ENCODE data around the gene LCN10.
"Not testable (repeated sequence)": the region's sequence is repeated elsewhere in the genome, so short reads cannot be mapped to it uniquely, and the experiment has no call there.

Gene LCN10

DNA sequence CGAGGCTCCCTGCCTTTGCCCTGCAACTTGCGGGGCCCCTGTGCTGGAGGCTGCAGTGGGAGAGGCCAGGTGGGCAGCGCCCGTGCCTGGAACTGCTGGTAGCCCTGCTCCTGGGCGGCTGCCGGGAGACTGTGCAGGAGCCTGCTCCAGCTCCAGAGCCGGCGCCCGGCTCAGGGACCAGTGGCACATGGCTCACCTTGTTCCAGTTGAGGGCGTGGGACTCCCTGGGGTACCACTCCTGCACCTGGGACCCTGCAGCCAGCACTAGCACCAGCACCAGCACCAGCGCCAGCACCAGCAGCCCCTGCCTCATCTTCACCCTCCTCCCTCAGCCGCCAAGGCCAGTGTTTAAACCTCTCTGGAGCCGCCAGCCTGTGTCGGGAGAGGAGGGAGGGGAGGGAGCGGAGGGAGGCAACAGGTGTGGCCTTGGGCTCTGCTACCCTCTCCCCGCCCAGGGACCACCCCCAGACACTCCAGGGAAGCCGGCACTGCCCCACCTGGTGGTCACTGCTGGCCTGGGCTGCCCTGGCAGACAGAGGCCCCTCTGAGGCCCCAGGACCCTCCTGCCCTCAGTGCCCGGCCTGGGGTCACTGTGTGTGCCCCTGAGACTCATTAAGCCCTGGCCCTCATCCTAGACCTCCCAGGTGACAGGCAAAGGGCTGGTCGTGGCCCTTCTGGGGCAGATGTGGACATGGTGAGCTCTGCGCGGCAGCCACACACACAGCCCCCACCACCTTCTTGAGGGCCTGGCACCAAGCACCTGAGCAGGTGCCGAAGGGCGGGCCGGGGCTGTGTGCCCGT is at the start of gene LCN10:
Gene LCN10, minus strand, starts transcription at position 350 of the 801 bp plus-strand sequence. Its CDS starts 37 bp downstream, at position 313.
- ATAC-seq (peak; percentile 1), DNase-seq (no peak)

DNA sequence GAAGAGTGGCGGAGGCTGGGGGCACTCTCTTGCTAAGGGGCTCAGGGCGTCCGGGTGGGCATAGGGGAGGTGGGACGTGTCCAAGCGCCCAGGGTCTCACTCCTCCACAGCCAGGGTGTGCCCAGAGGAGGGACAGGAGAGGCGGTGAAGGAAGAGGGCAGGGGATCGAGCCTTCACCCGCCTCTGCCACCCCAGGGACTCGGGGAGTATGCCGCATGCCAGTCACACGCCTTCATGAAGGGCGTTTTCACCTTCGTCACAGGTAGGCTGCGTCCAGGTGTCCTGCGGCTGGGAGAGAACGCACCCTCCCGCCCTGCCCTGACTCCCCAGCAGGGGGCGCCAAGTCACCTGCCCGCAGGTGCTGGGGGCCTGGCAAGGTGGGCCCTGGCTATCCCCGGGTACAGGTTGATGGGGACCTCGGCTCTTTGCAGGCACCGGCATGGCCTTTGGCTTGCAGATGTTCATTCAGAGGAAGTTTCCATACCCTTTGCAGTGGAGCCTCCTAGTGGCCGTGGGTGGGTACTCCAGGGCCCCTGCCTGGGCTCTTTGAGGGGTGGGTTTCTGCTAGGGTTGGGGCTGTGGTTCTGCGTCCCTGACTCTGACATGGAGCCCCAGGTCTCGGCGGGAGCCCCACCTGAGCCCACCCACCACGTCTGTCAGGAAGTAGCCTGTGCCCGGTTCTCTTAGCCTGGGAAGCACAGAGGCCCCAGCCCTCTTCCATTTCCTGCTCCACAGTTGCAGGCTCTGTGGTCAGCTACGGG is 49.0 kb upstream of the LCN10 start:
- peak; percentile 73 for DNase-seq
- ATAC-seq: peak; percentile 0

DNA sequence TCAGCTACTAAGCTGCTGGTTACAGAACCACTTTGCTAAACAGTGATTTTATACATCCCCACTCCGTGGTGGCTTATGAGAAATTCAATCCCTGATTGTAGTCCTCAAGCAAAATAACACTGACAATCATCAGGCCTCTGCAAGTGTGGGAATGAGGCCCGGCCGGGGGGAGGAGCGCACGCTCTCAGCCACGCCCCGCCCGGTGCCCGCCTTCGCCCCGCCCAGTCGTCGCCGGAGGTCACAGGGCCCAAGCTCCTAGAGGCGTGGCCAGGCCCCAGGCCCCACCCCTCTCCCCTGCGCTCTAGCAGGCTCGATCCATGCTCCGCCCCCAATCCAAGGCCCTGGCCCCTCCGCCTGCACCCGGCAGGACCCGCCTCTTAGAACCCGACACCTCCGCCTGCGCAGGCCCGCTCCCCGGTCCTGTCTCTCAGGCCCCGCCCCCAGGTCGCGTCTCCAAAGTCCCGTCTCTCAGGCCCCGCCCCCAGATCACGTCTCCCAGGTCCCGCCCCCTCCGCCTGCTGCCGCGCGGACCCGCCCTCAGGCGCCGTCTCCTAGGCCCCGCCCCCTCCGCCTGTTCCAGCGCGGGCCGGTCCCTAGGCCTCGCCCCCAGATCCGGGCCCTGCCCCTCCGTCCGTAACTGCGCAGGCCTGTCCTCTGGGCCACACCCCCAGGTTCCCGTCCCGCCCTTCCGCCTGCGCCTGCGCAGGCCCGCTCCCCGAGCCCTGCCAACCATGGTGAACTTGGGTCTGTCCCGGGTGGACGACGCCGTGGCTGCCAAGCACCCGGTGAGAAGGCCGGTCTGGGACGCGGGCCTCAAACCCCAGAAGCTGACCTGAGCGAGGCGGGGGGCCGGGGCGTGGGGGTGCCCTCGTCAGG is 48.1 kb upstream of the LCN10 start, which contains the start of gene TMEM141:
Gene TMEM141, plus strand, starts transcription at position 705 of the 876 bp plus-strand sequence. Its CDS starts 27 bp downstream, at position 732.
- DNase-seq: peak; percentile 100
- ATAC-seq: peak; percentile 95

DNA sequence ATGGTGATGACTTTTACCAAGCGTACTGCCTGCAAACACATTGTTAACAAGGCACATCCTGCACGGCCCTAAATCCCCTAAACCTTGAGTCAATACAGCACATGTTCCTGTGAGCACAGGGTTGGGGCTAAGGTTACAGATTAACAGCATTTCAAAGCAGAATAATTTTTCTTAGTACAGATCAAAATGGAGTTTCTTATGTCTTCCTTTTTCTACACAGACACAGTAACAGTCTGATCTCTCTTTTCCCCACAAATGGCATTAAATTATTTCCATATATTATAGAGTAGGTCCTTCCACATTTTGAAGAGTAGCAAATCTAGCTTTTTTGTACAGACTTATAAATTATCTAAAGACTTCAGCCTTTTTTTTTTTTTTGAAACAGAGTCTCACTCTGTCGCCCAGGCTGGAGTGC is 46.8 kb upstream of the LCN10 start:
- no peak for DNase-seq
- no peak for ATAC-seq

DNA sequence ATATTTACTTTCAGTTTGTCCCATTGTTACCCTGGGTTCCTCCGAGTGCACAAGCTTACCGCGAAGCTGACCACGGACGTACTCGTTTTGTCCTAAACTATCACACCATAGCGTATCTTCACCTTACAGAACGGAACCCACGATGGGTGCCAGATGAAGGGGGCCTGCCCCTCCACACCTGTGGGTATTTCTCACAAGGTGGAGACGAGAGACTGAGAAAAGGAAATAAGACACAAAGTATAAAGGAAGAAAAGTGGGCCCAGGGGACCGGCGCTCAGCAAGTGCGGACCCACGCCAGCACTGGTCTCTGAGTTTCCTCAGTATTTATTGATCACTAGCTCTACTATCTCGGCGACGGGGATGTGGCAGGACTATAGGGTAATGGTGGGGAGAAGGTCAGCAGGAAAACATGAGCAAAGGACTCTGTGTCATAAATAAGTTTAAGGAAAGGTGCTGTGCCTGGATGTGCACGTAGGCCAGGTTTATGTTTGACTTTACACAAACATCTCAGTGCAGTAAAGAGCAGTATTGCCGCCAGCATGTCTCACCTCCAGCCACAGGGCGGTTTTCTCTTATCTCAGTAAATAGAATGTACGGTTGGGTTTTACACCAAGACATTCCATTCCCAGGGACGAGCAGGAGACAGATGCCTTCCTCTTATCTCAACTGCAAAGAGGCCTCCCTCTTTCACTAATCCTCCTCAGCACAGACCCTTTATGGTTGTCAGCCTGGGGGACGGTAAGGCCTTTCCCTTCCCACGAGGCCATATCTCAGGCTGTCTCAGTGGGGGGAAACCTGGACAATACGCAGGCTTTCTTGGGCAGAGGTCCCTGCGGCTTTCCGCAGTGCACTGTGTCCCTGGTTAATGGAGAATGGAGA is 46.1 kb upstream of the LCN10 start:
- not testable (repeated sequence) for DNase-seq, ATAC-seq

DNA sequence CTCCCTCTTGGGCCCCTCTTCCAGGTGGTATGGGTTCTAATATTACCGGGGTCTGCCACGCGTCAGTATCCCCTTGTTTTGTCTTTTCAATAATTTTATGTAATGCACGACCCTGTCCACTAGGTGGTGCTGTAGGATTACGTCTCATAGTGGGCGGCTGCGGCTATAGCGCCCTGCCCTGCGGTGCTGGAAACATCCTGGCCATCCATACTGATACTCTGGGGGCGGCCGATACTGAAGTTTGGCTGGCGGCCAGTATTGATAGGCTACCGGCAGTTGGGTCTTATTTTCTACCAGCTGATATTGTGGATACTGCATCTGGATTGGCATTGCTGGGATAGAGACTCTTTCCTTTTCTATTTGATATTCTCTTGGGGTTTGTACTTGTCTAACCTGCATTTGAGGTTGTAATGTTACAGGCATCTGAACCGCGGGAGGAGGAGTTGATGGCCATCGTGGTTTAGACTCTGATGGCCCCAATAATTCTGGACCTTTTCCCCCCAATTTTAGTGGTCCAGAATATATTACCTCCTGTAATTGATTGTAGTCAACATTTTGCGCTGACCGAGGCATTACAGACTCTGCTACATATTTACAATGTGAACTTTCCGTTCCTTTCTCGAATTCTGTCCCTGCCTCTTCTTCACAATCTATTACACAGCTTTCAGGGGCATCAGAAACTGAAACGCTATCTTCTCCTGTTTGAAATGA is 45.1 kb upstream of the LCN10 start:
- peak; percentile 79 for DNase-seq
- ATAC-seq: no peak

DNA sequence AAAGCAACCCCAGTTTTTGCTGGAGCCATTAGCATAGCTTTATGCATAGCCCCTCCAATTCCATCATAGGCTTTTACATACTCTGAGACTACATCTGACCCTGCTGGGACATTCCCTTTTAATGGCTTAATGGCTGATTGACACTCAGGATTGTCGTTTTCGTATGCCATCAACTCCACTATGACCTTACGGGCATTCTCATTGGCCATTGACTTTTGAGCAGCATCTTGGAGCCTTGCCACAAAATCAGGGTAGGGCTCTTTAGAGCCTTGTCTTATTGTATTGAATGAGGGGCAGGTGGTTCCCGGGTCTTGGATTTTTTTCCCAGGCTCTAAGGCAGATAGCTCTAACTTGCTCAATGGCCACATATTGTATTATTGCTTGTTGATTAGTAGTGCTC is 44.2 kb upstream of the LCN10 start:
- DNase-seq, ATAC-seq: not testable (repeated sequence)

DNA sequence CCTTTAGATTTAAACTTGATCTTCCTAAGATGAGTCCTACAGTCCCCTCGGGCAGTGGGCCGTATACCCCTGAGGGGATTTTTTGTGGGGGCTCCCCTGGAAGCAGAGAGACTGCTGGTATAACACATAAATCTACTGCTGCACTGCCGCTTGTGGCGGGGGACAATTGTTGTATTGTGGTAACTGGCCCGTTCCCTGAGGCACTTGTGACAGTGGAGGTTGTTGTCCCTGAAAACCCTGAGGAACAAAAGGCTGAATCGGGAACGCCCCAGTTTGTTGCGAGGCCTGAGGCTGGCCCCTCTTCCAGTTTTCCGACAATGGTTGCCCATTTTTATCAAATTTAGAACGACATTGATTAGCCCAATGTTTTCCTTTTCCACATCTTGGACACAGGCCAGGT is 43.7 kb upstream of the LCN10 start:
- DNase-seq: no peak
- ATAC-seq: no peak

DNA sequence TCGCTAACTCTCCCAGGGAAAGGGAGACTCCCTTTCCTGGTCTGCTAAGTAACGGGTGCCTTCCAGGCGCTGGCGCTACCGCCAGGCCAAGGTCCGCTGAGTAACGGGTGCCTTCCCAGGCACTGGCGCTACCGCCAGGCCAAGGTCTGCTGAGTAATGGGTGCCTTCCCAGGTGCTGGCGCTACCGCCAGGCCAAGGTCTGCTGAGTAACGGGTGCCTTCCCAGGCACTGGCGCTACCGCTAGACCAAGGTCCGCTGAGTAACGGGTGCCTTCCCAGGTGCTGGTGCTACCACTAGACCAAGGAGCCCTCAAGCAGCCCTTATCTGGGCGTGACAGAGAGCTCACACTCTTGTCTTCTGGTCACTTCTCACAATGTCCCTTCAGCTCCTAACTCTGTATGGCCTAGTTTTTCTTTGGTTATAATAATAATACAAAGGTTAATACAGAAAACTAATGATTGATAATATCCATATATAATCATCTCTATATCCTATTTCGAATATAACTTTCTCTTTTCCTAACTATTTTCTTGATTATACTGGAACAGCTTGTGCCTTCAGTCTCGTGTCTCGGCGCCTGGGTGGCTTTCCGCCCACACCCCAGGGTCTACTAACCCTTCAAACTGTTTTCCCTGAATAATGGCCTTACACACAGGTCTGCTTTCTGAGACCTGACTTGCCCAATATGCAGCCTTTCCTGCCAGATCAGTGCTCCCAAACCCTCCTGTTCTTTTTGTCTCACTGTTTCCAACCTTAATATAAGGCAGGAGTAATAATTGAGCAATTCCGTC is 43.0 kb upstream of the LCN10 start:
- not testable (repeated sequence) for DNase-seq, ATAC-seq

DNA sequence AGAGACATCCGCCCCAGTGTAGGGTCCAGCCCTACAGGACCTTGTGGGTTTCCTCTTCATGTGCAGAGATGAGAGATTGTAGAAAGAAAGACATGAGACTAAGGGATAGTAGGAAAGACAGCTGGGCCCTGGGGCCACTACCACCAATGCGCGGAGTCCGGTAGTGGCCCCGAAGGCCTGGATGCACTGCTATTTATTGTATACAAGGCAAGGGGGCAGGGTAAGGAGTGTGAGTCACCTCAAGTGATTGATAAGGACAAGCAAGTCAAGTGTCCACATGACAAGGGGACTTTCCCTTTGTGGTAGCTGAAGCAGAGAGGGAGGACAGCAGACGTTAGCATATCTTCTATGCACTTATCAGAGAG is 42.2 kb upstream of the LCN10 start:
- DNase-seq (no peak), ATAC-seq (peak; percentile 23)

DNA sequence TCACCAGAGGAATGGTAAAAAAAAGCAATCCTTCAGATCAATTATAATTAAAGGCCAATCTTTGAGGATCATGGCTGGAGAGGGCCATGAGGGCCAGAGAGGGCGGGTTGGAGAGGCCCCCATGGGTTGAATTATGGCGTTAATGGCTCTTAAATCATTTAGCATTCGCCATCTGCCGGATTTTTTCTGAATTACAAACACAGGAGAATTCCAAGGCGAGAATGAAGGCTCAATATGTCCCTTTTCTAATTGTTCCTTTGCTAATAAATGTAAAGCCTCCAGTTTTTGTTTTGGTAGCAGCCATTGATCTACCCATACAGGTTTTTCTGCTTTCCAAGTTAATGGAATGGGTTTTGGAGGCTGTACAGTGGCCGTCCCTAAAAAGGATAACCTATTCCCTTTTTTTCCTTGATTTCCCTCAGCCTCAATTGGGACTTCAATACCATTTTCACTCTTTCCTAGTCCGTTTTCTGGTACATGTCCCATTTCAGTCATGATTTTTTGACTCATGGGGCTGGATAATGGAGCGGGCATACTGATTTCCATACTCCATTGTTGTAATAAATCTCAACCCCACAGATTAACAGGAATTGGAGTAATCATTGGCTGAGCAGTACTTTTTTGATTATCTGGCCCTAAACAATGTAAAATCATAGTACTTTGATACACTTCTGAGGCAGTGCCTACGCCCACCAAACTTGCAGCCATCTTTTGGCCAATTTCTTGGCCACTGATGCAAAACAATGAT is 41.7 kb upstream of the LCN10 start:
- ATAC-seq: no peak

DNA sequence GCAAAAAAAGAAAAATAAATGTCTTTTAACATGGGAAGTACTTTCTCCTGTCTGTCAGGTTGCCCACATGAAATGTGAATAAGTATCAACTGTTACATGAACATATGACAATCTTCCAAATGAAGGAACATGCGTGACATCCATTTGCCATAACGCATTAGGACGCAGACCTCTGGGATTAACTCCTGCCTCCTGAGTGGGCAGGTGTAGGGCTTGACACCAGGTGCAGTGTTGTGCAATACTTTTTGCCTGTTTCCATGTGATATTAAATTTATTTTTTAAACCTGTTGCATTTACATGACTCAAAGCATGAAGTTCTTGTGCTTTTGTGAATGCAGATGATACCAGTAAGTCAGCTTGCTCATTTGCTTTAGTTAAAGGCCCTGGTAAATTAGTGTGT is 39.7 kb upstream of the LCN10 start:
- no peak for DNase-seq
- ATAC-seq: no peak

More for the DNA sequence above, 41.7 kb upstream of the LCN10 start:
- DNase-seq: no peak

DNA sequence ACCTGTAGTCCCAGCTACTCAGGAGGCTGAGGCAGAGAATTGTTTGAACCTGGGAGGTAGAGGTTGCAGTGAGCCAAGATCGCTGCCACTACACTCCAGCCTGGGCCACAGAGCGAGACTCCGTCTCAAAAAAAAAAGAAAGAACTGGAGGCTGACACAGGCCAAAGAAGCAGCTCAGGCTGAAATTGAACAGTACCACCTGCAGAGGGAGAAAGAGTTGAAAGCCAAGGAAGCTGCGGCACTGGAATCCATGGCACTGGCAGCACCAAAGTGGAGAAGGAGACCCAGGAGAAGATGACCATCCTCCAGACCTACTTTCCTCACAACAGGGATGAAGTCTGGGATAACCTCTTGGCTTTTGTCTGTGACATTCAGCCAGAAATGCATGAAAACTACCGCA is 37.1 kb upstream of the LCN10 start:
- ATAC-seq: no peak
- no peak for DNase-seq

DNA sequence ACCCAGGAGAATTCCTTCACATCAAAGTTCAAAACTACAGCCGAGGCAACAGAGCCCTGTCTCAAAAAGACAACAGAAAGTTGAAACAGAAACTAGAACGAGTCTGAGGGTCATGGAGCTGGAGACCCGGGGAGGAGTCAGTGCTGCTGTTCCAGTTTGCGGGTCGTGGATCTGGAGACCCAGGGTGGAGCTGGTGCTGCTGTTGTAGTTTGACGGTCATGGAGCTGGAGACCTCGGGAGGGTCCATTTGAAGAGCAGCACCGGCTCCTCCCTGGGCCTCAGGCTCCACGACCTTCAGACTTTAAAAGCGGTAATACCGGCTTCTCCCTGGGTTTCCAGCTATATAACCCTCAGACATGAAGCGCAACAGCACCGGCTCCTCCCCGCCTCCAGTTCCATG is 34.6 kb upstream of the LCN10 start:
- no peak for ATAC-seq
- no peak for DNase-seq

DNA sequence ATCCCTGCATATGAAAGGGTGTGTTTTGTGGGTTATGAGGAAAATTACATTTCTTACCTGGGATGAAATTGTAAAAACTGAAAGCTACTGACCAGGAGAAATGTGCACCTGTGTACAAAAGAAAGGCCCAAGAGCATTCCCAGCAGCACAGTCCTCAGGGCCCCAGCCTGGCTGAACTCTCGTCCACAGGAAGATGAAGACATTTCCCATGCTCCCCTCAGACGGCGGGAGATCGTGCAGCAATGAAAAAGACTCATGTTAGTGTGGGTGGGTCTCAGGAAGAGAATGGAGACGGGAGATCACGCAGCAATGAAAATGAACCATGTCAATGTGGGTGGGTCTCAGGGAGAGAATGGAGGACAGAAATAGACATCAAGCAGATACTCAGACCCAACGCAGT is 34.2 kb upstream of the LCN10 start:
- no peak for ATAC-seq
- DNase-seq: no peak

DNA sequence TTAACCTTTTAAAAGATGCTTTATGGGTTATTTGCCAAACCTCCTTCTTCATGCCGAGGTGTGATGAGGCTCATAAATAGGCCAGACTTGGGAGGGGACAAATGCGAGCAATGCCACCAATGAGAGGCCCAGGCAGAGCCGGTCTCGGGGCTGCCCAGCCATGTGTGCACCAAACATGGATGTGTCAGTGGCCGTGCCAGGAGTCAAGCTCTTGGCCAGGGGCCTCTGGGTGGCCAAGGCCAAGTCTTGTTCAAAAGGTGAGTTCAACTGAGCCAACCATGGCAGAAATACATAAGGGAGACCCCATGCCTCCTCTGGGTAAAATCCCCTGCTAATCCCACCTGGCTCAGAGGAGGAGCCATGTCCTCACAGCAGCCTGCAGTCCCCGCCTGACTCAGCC is 32.5 kb upstream of the LCN10 start:
- ATAC-seq (no peak), DNase-seq (no peak)

DNA sequence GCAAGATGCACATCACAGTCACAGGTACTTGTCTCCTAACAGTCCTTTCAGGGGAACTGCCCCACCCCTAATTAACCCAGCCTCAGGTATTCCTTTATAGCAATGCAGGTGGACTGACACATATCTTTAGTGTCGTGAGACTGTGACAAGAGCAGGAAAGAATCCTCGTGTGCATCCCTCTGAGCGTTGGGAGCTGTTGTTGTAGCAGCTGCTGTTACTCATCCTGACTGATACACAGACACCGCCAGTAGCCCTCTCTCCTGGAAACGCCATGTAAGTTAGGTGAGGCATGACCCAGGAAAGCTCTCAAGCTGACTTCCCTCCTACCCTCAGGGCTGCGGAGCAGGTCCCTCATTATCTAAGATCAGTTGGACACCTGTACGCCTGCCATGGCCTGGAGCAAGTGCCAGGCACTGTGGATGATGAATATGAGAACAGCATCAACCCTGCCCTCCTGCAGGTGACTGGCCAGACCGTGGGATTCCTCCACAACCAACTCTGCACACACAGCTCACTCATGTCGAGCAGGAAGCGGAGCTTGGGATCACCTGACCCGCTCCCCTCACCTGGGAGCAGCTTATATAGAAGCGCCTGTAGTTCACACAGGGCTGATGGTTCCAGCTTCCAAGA is 31.8 kb upstream of the LCN10 start:
- DNase-seq (no peak), ATAC-seq (no peak)

DNA sequence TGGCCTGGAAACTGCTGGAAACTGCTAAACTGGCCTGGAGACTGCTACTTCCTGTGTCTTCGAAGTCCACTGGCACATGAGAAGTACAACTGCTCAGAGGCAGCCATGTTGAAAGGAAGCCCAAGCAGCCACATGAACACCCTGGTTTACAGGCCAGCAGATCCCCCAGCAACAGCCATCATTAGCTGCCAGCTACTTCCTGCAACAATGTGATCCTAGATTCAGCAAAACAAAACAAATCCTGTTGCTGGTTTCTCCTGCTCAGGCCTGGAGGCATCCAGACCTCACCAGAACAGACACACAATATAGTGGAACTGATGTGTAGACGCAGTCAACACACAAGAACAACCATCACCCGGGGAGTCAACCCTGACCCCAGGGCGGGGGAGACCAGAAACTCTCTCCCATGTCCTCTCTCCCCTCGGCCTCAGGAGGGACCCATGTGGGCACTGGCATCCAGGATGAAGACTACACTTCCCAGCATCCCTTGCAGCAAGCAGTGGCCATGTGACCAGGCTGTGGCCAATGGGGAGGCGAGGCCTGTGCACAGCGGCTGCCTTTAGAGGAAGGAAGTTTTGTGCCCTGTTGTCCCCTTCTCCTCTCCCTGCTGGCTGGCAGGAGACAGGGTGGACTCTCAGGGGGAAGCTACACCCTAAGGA is 30.8 kb upstream of the LCN10 start:
- no peak for ATAC-seq
- DNase-seq: peak; percentile 34
